Measurements from ENCODE around the gene MOGAT1. TPM values are rescaled to one million over a fixed set of nuclear protein-coding genes. Genes with fewer than 3 reads are reported as not detected.

Gene MOGAT1
- total RNA-seq, 1 experiment from 2014 or later: not detected

- DNase-seq (ENCODE audit: low read depth, low spot score): peak; percentile 92
- intact Hi-C loops (cut with micrococcal nuclease; ENCODE audit: unreplicated experiment): no loop called here
- in situ Hi-C loops (cut with HindIII; ENCODE audit: low pct_unique_long_range_greater_than_20kb, low sequenced_read_pairs): no loop called here
- CTCF ChIA-PET: no interaction called here
- TF ChIP-seq REST (IDR thresholded peaks at IDR 0.05; ENCODE audit: insufficient read depth in 1 of 2, low read depth in 2 of 2, low read length in 1 of 2) (no peak), CTCF (IDR thresholded peaks at IDR 0.05) (no peak), TCF7L2 (IDR thresholded peaks at IDR 0.05; ENCODE audit: low read depth, low read length) (no peak), POLR2AphosphoS5 (IDR thresholded peaks at IDR 0.05; ENCODE audit: low read depth, low read length) (peak; percentile 90), SIN3A (IDR thresholded peaks at IDR 0.05; ENCODE audit: borderline replicate concordance, insufficient read depth, low read depth, low read length) (peak; percentile 94)
- no peaks in the 10 kb centered on the region for H3K27me3 ChIP-seq (ENCODE audit: control insufficient read depth, insufficient read depth, low read length)
- H3K36me3 ChIP-seq (ENCODE audit: control insufficient read depth, insufficient read depth, low read length): peaks cover 3% of the 10 kb centered on the region; the same call in 1 of the 2 replicates
- peaks cover 15% of the 10 kb centered on the region; the same call in 1 of the 2 replicates for H3K4me1 ChIP-seq (ENCODE audit: control insufficient read depth, insufficient read depth, low read length)
- ATAC-seq: peak; percentile 98
- POLR2A ChIA-PET: interaction anchor here (0.6 to 0.7 kb wide), 2 partner anchors 390 to 761 kb away, joined by 6 to 20 read pairs; no protein-coding TSS in a partner anchor
- no peaks in the 10 kb centered on the region for H3K9me3 ChIP-seq (ENCODE audit: control insufficient read depth, insufficient read depth, low read depth, low read length)
- no TSS peak for BruUV-seq (replicated peaks)
- peak within 1 kb of the TSS; percentile 94 to 99 for H3K4me3 ChIP-seq (ENCODE audit: low read depth in 2 of 2, low read length in 2 of 2)
- H3K27ac ChIP-seq (ENCODE audit: low read length): peak within 1 kb of the TSS; percentile 99
Measured at GRCh38 chr2:222655787-222656525, 15.5 kb upstream of the MOGAT1 start, which contains the start of gene FARSB. FARSB (minus strand) TSS chr2:222656092; CDS start chr2:222656073, 19 bp downstream.

- Histone ChIP-seq H3K4me3 (ENCODE audit: low read depth in 2 of 2, low read length in 2 of 2) (peak overlapping the region; percentile 94 to 99), H3K27ac (ENCODE audit: low read length) (peak overlapping the region; percentile 99), H3K9me3 (ENCODE audit: control insufficient read depth, insufficient read depth, low read depth, low read length) (no peaks in the 10 kb centered on the region), H3K4me1 (ENCODE audit: control insufficient read depth, insufficient read depth, low read length) (peaks cover 15% of the 10 kb centered on the region; the same call in 1 of the 2 replicates), H3K27me3 (ENCODE audit: control insufficient read depth, insufficient read depth, low read length) (no peaks in the 10 kb centered on the region), H3K36me3 (ENCODE audit: control insufficient read depth, insufficient read depth, low read length) (peaks cover 3% of the 10 kb centered on the region; the same call in 1 of the 2 replicates)
- in situ Hi-C loops (cut with HindIII; ENCODE audit: low pct_unique_long_range_greater_than_20kb, low sequenced_read_pairs): no loop called here
- POLR2A ChIA-PET: no interaction called here
- no peak for DNase-seq (ENCODE audit: low read depth, low spot score)
- intact Hi-C loops (cut with micrococcal nuclease; ENCODE audit: unreplicated experiment): no loop called here
- CTCF ChIA-PET: no interaction called here
- BruUV-seq (replicated peaks): TSS peak; percentile 97
- no peak for TF ChIP-seq SIN3A (IDR thresholded peaks at IDR 0.05; ENCODE audit: borderline replicate concordance, insufficient read depth, low read depth, low read length)
- TF ChIP-seq REST (IDR thresholded peaks at IDR 0.05; ENCODE audit: insufficient read depth in 1 of 2, low read depth in 2 of 2, low read length in 1 of 2): no peak
- no peak for TF ChIP-seq POLR2AphosphoS5 (IDR thresholded peaks at IDR 0.05; ENCODE audit: low read depth, low read length)
- TF ChIP-seq CTCF (IDR thresholded peaks at IDR 0.05): no peak
- TF ChIP-seq TCF7L2 (IDR thresholded peaks at IDR 0.05; ENCODE audit: low read depth, low read length): no peak
- ATAC-seq: peak; percentile 47
Measured at GRCh38 chr2:222656526-222657446, 14.7 kb upstream of the MOGAT1 start.
